GM12873 (cell line): ENCODE measurements around the gene IFFO2.

ENCODE experiments used
- TF ChIP-seq, protein P1 (sequence below): IDR thresholded peaks from 2 replicates; pipeline ENCODE4 v1.5.1; 2012; ENCODE audit warnings: low read depth, mild to moderate bottlenecking, moderate library complexity, low read length, control low read depth; ENCODE audit not compliant: insufficient read depth; ENCODE audit errors: missing control alignments

Gene IFFO2

GRCh38 chr1:18902523-18903290 lies 53.8 kb downstream of the IFFO2 start, which contains the start of gene ALDH4A1:
Gene ALDH4A1, minus strand, starts transcription at chr1:18902555. Its CDS starts 32 bp downstream, at chr1:18902523.
- TF ChIP-seq, protein P1, sequence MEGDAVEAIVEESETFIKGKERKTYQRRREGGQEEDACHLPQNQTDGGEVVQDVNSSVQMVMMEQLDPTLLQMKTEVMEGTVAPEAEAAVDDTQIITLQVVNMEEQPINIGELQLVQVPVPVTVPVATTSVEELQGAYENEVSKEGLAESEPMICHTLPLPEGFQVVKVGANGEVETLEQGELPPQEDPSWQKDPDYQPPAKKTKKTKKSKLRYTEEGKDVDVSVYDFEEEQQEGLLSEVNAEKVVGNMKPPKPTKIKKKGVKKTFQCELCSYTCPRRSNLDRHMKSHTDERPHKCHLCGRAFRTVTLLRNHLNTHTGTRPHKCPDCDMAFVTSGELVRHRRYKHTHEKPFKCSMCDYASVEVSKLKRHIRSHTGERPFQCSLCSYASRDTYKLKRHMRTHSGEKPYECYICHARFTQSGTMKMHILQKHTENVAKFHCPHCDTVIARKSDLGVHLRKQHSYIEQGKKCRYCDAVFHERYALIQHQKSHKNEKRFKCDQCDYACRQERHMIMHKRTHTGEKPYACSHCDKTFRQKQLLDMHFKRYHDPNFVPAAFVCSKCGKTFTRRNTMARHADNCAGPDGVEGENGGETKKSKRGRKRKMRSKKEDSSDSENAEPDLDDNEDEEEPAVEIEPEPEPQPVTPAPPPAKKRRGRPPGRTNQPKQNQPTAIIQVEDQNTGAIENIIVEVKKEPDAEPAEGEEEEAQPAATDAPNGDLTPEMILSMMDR = no peak

- TF ChIP-seq, protein P1 = no peak
These were observed 54.4 kb downstream of the IFFO2 start for GRCh38 chr1:18901952-18902522.

GRCh38 chr1:18901147-18901951 lies 55.1 kb downstream of the IFFO2 start:
- TF ChIP-seq, protein P1 = no peak

DNA sequence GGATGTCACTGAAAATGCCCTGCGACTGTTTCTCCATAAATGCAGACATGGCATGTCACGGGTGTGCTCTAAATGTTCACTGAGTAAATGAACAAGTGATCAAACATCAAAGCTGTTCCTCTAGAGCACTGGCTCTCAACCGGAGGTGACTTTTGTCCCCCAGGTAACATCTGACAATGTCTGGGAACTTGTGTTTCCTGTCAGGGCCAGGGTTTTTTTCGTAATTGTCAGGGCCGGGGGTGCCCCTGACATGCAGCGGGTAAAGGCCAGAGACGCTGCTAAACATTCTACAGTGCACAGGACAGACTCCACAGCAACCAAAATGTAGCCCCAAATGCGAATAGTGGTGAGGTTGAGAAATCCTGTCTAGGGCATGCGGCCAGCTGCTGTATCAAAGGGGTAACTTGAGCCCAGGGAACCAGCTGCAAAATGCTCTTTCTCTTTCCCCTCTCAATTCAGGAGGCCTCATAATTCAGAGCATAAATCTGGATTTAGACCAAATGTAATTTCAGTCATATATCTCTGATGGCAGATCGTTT lies 56.1 kb downstream of the IFFO2 start:
- TF ChIP-seq, protein P1 = no peak

DNA sequence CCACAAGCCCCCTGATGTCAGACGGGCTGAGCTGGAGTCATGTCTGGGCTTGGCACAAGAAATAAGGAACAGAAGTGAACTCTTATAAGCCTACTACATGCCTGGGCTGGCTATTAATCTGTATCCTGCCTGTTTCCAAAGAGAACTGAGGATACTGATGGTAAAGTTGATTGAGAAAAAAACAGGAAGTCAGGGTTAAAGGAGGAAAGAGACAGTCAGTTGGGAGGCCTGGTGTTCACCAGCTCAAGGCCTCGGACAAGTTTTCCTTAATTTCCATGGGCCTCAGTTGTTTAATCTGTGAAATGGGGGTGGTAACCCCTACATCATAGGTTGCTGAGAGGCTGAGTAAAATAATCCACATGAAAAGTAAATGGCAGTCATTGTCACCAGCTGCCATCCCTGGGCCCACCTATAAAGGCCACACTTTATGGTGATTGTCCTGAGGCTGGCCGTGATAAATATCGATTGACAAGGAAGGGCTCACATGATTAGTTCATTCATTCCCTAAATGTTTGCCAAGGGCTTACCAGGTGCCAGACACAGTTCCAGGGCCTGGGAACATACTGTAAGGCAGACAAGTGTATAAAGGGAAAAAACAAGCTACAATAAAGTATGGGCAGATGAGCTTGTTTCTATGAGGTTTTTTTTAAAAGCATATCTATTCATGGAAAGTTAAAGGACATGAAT lies 57.0 kb downstream of the IFFO2 start:
- TF ChIP-seq, protein P1 = no peak

GRCh38 chr1:18898567-18898966 lies 57.9 kb downstream of the IFFO2 start:
- TF ChIP-seq, protein P1 = no peak
